ENCODE measurements around the gene TGFB2.

The TGFB2 gene

GRCh38 chr1:218362418-218363076 lies 17.4 kb downstream of the TGFB2 start:
- no peak for DNase-seq

GRCh38 chr1:218363141-218363540 lies 18.0 kb downstream of the TGFB2 start:
- DNase-seq = no peak

GRCh38 chr1:218364028-218364710 lies 19.0 kb downstream of the TGFB2 start:
- DNase-seq = no peak

- DNase-seq = no peak
These were observed 20.3 kb downstream of the TGFB2 start for GRCh38 chr1:218365226-218365999.

- DNase-seq = no peak
These were observed 21.4 kb downstream of the TGFB2 start for GRCh38 chr1:218366322-218367052.

- DNase-seq = no peak
These were observed 22.0 kb downstream of the TGFB2 start for GRCh38 chr1:218367118-218367517.

- DNase-seq = no peak
These were observed 23.6 kb downstream of the TGFB2 start for GRCh38 chr1:218368686-218369085.

- DNase-seq = no peak
These were observed 24.8 kb downstream of the TGFB2 start for GRCh38 chr1:218369688-218370511.

GRCh38 chr1:218371927-218372672 lies 27.0 kb downstream of the TGFB2 start:
- DNase-seq = no peak

GRCh38 chr1:218374401-218375353 lies 29.5 kb downstream of the TGFB2 start:
- no peak for DNase-seq

- no peak for DNase-seq
These were observed 31.6 kb downstream of the TGFB2 start for GRCh38 chr1:218376722-218377121.

GRCh38 chr1:218377143-218377660 lies 32.1 kb downstream of the TGFB2 start:
- DNase-seq = no peak

- DNase-seq = no peak
These were observed 35.2 kb downstream of the TGFB2 start for GRCh38 chr1:218380125-218380977.

- DNase-seq = no peak
These were observed 37.1 kb downstream of the TGFB2 start for GRCh38 chr1:218382261-218382660.

GRCh38 chr1:218383051-218383450 lies 37.9 kb downstream of the TGFB2 start:
- no peak for DNase-seq

GRCh38 chr1:218383681-218384080 lies 38.5 kb downstream of the TGFB2 start:
- no peak for DNase-seq

GRCh38 chr1:218384581-218384993 lies 39.5 kb downstream of the TGFB2 start:
- DNase-seq = no peak

GRCh38 chr1:218388591-218388990 lies 43.5 kb downstream of the TGFB2 start:
- DNase-seq = no peak

- DNase-seq = no peak
These were observed 45.5 kb downstream of the TGFB2 start for GRCh38 chr1:218390618-218391017.
